ENCODE data around the gene UBE2G1. TPM values are rescaled to one million over a fixed set of nuclear protein-coding genes. Genes with fewer than 3 reads are reported as not detected.

The UBE2G1 gene
- total and polyA plus RNA-seq, 10 of the 15 experiments (the other 5 are each of a cell fraction or from before 2014, with no cell fraction given) = 24.4 to 139 (median 77.4) TPM

- no TSS peak for BruUV-seq (replicated peaks)
- ChIA-PET CTCF (interaction anchor here (0.6 to 2.4 kb wide), 20 partner anchors 8 to 193 kb away, joined by 3 to 11 read pairs (median 4); no protein-coding TSS in a partner anchor), POLR2A (interaction anchor here (0.5 kb wide), 1 partner anchor 64 kb away, joined by 9 read pairs; no protein-coding TSS in a partner anchor), SMC1A (ENCODE audit: uncharacterized antibody, unreplicated experiment) (interaction anchor here (1.0 to 4.8 kb wide), 6 partner anchors 12 to 108 kb away, joined by 3 to 22 read pairs (median 4); no protein-coding TSS in a partner anchor), RAD21 (ENCODE audit: unreplicated experiment) (interaction anchor here (1.1 to 4.9 kb wide), 3 partner anchors 88 to 105 kb away, joined by 3 to 22 read pairs (median 9); no protein-coding TSS in a partner anchor)
- 53% methylated on average over 6 of the region's 6 CpGs for WGBS (ENCODE audit: insufficient coverage, insufficient replicate concordance, low lambda C conversion rate, missing lambda C conversion rate)
- H3K4me2 ChIP-seq (ENCODE audit: control insufficient read depth, insufficient read depth) = no peak overlapping the region
- H3K9me3 ChIP-seq (replicated peaks; ENCODE audit: control insufficient read depth, insufficient read depth, low read length) = no peaks in the 10 kb centered on the region
- TF ChIP-seq MYC (IDR thresholded peaks at IDR 0.05; ENCODE audit: insufficient read depth, insufficient read length, insufficient replicate concordance, low read length, severe bottlenecking) (no peak), RAD21 (IDR thresholded peaks at IDR 0.05; ENCODE audit: insufficient read depth, low read depth, low read length) (peak; percentile 51), KAT2A (conservative IDR thresholded peaks at IDR 0.05; ENCODE audit: control insufficient read depth, low read depth, low read length) (no peak), POLR2AphosphoS2 (IDR thresholded peaks at IDR 0.05; ENCODE audit: low read depth, low read length) (no peak), RFX5 (IDR thresholded peaks at IDR 0.05; ENCODE audit: low read depth, low read length) (no peak), HSF1 (IDR thresholded peaks at IDR 0.05; ENCODE audit: low read depth, low read length) (no peak), CTCF (IDR thresholded peaks at IDR 0.05 in 2 of 3, conservative IDR thresholded peaks at IDR 0.05 in 1 of 3; ENCODE audit: control insufficient read depth in 2 of 3, extremely low read depth in 1 of 3, insufficient read depth in 1 of 3, low read depth in 3 of 3, low read length in 3 of 3) (peak; percentile 60 to 72 (median 62)), MEF2A (IDR thresholded peaks at IDR 0.05; ENCODE audit: insufficient read depth, low read depth, low read length) (no peak), SMC3 (IDR thresholded peaks at IDR 0.05; ENCODE audit: borderline replicate concordance, low read length) (peak; percentile 60; the same call in 1 of the 2 replicates), NR2F1 (conservative IDR thresholded peaks at IDR 0.05) (no peak), ZZZ3 (IDR thresholded peaks at IDR 0.05; ENCODE audit: control insufficient read depth, insufficient read length, low read depth) (no peak), IRF5 (IDR thresholded peaks at IDR 0.05; ENCODE audit: borderline replicate concordance) (no peak), GABPA (IDR thresholded peaks at IDR 0.05; ENCODE audit: low read depth) (no peak), BACH1 (IDR thresholded peaks at IDR 0.05; ENCODE audit: borderline replicate concordance) (no peak), SUPT20H (IDR thresholded peaks at IDR 0.05; ENCODE audit: borderline replicate concordance, control insufficient read depth, low read depth, low read length) (no peak), CBFB (IDR thresholded peaks at IDR 0.05; ENCODE audit: low read depth) (no peak), RB1 (IDR thresholded peaks at IDR 0.05; ENCODE audit: borderline replicate concordance) (no peak), YBX1 (IDR thresholded peaks at IDR 0.05) (no peak)
- ATAC-seq (peak; percentile 96), FAIRE-seq (peak; percentile 82), DNase-seq (ENCODE audit: low read depth, low spot score) (no peak)
- peaks cover 3% of the 10 kb centered on the region; the same call in 1 of the 2 replicates for H3K4me1 ChIP-seq (ENCODE audit: control insufficient read depth, insufficient read depth, low read length)
- no peak overlapping the region for H3K9ac ChIP-seq (ENCODE audit: control insufficient read depth, insufficient read depth, low read length)
- H3K36me3 ChIP-seq (ENCODE audit: control insufficient read depth in 2 of 2, insufficient read depth in 2 of 2, low read length in 1 of 2) = peaks cover 16 to 25% of the 10 kb centered on the region in 2 experiments
- no peaks in the 10 kb centered on the region for H3K27me3 ChIP-seq (replicated peaks in 1 of 2; ENCODE audit: control insufficient read depth in 2 of 2, insufficient read depth in 2 of 2, low read length in 1 of 2)
- intact Hi-C loops (cut with micrococcal nuclease; ENCODE audit: unreplicated experiment) = loop anchor here (2.0 to 5.0 kb wide), 3 partner anchors 87 to 108 kb away; no protein-coding TSS in a partner anchor
- H3K4me3 ChIP-seq = no peak overlapping the region
- H3K27ac ChIP-seq (ENCODE audit: control insufficient read depth, insufficient read depth) = no peak overlapping the region
- H4K20me1 ChIP-seq (ENCODE audit: control insufficient read depth, insufficient read depth) = peaks cover 5% of the 10 kb centered on the region; the same call in 1 of the 2 replicates
- in situ Hi-C loops (cut with MboI) = no loop called here
- no peak overlapping the region for H2AFZ ChIP-seq (ENCODE audit: control insufficient read depth, low read depth, low read length)
- peaks cover 31% of the 10 kb centered on the region for H3K79me2 ChIP-seq (ENCODE audit: control insufficient read depth, insufficient read depth, low read length)
Observed at GRCh38 chr17:4304417-4305027, 62.0 kb downstream of the UBE2G1 start.
